Heart left ventricle (tissue), 13 donors: ENCODE measurements around the gene SETBP1.

Source experiments
- CTCF ChIP-seq, 12 donors: fragments of 200-600 bp; sonication (generic) in 4 of 12; IDR thresholded peaks; one replicate each; pipeline versions ENCODE4 v1.5.0 to v1.8.0; 2018 to 2022; ENCODE audit warnings: antibody characterized with exemption in 12 of 12, mild to moderate bottlenecking in 5 of 12
- POLR2A ChIP-seq, 2 donors: fragments of 450-650 bp; IDR thresholded peaks; one replicate each; pipeline ENCODE4 v1.6.1; 2017; ENCODE audit warnings: antibody characterized with exemption in 2 of 2, mild to moderate bottlenecking in 2 of 2, moderate library complexity in 2 of 2
- donor health status: ischemic (EF 13 %, LVEDD 7.1; RV severe dilation, severe dysfunction).
- donor health status: DM: no; HTN: yes; CAD: no.
- donor health status: DM: no; HTN: no; CAD: no.
- donor health status: ischemic (EF 25% LVEDD 6.9; RV normal size, moderate dysfunction).
- donor health status: ischemic (EF 25% LVEDD 5.7; RV mildly dilated, moderate dysfunction).
- donor health status: ischemic (EF 35%, LVEDD 5.7; RV mildly dilated, moderate dysfunction).
- donor health status: nonischemic (EF 11% LVEDD 7.7; RV severe dilation, severe dysfunction).
- donor health status: DM: yes; HTN: yes; CAD: no.
- donor health status: PGD.
- donor health status: ischemic (EF 29% LVEDD 5.4; RV normal size, mild dysfunction).
- donor health status: nonischemic (EF 23%, LVEDD 6.1; RV moderate dilation, normal function).

GRCh38 chr18:44936485-44936884 is 255.8 kb downstream of the SETBP1 start:
- no peak for TF ChIP-seq CTCF (IDR thresholded peaks at IDR 0.05)
- TF ChIP-seq POLR2A (IDR thresholded peaks at IDR 0.05), result no peak
